RPMI7951 (cell line): ENCODE measurements around the gene MFN1. TPM values are rescaled to one million over a fixed set of nuclear protein-coding genes. Genes with fewer than 3 reads are reported as not detected.
"Not testable (repeated sequence)": the region's sequence is repeated elsewhere in the genome, so short reads cannot be mapped to it uniquely, and the experiment has no call there.

Source experiments
- DNase-seq: peaks from one replicate; pipeline ENCODE4 v3.0.0-alpha.2; 2012; ENCODE audit warnings: low read depth
- total RNA-seq: library from RNA; depleted of rRNA; stranded (reverse); fragments of >200 nt; shearing (Covaris generic); gene quantifications from 2 replicates; pipeline ENCODE4 v1.2.3, GENCODE V29; 2014; rRNA removed

MFN1 gene
- 54.7 and 76.3 TPM in 2 replicates for total RNA-seq

DNA sequence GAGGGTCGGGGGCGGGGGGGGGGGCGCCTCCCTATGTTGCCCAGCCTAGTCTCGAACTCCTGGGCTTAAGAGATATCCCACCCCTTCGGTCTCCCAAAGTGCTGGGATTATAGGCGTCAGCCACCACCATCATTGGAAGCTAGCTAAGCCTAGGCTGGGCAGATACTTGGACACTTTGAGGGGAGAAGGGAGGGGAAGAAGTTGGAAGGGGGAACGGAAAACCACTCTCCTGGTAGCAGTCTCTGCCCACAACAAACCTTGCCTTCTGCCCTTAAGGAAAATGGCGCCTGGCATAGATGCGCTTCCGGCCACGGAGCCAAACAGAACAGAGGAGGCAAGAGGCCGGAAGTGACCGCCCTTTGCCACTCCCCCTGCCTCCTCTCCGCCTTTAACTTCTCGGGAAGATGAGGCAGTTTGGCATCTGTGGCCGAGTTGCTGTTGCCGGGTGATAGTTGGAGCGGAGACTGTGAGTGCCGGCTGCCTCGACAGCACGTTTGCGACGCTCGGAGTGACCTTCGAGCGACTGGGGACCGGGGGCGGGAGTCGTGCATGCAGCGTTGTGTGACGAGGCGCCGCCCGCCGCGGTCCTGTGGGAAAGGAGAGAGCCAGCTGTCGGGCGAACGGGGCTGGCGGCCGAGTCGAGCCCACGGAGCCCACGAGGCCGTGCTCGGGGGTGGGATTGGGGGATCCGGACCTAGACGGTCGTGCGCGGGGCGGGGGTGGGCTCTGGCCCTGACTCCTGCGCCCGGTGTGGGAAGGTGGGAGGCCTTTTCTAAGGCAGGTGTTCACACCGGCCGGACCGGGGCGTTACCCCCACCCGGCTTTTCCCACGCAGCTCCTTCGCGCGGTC is at the start of gene MFN1:
Gene MFN1 (plus strand): TSS at position 365 of the 850 bp plus-strand sequence. CDS start 1,143 bp downstream, outside the sequence.
- DNase-seq: peak; percentile 96

DNA sequence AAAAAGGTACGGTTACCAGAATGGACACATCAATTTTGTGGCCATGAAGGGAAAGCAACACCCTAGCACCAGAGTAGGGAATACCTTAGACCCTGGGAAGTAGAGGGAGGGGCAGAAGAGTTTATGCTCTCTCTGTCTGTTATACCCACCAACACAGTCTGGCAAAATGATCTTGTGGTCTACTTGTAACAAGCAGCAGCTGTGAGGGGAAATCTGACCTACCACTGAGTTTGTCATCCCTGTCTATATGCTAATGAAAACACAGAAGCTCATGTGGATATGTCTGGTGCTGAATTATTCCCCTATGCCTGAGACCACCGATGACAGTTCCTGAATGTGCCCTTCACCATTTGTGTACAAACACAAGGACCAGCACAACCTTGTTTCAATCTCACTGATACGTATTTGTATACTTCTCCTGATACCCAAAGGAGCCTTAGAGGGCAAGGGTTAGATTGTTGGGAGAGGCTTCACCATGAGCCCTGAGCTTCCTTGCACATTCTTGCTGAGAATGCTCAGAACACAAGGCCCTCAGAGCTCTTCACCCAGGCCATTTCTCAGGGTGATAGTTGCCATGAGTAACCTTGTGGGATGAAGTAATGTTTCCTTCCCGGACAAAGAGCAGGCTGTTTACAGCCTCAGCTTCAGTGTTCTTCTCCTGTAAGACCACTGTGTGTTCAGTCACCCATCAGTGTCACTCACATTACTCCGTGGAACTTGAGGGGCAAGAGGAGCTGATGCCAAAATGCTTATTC is 49.4 kb upstream of the MFN1 start:
- DNase-seq: peak; percentile 18

DNA sequence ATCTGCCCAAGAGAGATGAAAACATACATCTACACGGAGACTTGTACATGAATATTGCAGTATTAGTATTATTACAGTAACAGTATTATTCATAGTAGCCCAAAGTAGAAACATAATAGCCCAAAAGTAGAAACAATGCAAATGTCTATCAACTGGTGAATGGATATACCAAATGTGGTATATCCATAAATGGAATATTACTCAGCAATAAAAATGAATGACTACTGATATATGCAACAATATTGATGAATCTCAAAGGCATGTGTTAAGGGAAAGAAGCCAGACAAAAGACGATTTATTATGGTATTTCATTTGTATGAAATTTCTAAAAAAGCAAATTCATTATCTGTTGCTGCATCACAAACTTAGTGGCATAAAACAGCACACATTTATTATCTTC is 48.2 kb upstream of the MFN1 start:
- DNase-seq: no peak

DNA sequence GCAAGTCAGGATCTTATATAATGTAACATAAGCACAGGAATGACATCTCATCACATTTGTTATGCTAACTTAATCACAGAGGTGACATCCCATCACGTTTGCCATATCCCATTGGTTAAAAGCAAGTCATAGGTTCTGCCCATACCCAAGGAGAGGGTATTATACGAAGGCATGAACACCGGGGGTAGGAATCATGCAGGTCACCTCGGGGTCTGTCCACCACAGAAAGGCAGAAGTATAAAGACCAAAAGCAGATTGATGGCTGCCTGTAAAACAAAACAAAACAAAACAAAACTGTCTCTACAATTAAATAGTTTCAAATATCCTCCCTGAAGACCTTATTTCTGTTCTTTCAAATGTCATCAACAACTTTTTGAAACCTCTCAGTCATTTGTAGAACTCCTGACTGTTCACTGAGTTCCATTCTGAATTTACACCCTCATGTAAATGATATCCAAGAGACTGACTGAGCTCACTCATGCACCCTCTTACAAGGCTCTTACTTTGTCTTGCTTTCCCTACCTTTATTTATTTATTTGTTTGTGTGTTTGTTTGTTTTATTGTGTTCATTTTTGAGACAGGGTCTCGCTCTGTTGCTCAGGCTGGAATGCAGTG is 47.4 kb upstream of the MFN1 start:
- no peak for DNase-seq

DNA sequence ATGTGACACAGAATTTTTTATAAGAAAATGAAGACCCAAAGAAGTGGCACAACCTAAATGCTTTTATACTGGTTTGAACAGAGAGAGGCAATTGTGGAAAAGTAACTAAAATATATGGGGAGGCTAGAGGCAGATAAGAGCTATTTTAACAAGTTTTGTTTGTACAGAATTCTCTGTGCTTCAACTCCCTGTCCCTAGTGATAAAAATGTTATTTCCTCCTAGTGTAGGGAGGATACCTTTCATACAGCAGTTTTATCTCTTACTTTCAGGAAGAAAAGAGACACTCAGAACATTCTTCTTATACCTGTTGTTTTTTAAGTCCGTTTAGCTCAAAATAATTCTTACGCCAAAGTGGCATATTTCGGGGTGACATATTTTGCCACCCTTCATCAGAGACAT is 45.9 kb upstream of the MFN1 start:
- DNase-seq: no peak

DNA sequence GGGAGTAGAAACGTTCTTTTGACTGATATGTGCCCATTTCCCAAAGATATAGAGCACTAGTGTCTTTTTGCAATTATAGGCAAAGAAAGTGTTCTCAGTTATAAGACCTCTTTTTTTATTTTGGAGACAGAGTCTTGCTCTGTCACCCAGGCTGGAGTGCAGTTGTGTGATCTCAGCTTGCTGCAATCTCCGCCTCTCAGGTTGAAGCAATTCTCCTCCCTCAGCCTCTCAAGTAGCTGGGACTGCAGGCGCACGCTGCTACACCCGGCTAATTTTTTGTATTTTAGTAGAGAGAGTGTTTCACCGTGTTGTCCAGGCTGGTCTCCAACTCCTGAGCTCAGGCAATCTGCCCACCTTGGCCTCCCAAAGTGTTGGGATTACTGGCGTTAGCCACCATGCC is 45.4 kb upstream of the MFN1 start:
- no peak for DNase-seq

DNA sequence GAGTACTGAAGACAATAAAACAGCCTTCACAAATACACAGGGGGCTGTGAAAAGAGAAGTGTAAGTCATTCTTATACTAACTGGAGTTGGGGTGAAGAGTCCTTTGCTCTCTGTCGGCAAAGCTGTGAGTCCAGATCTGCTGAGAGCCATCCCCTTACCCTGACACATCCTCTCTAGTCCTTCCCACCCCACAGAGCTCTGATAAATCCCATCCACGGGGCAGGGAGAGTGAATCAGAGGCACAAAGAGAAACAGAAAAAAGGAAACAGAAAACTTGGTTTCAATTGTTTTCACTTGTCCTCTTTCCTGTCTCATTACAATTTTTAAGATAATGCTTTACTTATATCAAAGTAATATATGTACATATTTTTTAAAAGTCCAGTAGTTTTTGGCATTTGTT is 42.9 kb upstream of the MFN1 start:
- DNase-seq: peak; percentile 15

DNA sequence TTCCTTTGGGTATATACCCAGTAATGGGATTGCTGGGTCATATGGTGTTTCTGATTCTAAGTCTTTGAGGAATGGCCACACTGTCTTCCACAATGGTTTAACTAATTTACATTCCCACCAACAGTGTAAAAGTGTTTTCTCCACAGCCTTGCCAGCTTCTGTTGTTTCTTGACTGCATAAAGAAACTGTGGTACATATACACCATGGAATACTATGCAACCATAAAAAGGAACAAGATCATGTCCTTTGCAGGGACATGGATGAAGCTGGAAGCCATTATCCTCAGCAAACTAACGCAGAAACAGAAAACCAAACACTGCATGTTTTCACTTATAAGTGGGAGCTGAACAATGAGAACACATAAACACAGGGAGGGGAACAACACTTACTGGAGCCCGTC is 40.1 kb upstream of the MFN1 start:
- not testable (repeated sequence) for DNase-seq

DNA sequence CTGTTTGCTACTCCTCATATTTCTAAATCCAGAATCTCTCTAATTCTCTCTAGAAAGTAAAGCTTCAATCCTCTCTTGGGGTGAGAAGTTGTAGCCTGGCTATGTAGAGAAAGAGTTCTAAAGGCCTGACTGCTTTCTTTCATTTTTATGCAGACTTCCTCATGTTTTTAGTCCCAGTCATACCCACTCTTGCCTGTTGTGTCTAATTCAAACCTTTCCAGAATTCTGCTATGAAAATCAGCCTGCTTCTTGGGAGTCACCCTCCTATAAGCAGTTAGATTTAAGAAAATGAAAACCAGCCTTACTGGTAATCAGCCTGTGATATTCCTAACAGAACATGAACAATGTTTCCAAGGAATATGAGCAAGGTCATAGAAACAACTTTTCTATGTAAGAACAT is 39.5 kb upstream of the MFN1 start:
- no peak for DNase-seq

DNA sequence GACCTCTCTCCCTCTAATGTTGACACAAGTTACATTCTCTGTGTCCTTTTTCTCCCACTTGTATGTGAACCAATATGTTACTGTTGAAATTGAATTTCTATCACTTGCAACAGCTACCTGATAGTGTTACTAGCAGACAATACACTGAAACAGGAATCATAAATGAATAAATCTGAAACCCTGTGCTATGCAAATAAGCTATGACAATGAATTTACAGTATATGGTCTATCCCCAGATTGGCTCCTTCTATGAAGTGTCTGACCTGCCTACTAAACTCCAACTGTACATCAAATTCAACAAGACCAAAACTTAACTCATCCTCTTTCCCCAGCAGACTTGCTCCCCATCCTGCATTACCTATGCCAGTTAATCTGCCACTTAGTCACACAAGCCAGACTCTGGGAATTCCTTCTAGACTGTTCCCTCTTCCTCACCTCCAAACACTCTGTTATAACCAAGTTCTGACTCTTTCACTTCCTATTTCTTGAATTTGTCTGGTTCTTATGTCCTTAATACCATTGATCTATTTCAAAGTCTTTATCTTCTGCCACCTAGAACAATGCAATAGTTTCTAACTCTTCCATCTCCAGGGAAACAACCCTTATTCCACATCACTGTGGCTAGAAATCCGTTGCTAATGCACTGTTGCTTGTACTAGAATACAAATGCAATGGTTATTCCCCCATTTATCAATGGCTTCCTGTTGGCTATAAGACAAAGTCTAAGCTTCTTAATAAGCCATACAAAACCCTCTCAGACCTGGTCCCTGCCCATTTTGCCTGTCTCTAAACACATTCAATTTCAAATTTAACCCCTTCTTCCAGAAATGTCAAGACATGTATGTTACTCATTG is 38.1 kb upstream of the MFN1 start:
- no peak for DNase-seq

DNA sequence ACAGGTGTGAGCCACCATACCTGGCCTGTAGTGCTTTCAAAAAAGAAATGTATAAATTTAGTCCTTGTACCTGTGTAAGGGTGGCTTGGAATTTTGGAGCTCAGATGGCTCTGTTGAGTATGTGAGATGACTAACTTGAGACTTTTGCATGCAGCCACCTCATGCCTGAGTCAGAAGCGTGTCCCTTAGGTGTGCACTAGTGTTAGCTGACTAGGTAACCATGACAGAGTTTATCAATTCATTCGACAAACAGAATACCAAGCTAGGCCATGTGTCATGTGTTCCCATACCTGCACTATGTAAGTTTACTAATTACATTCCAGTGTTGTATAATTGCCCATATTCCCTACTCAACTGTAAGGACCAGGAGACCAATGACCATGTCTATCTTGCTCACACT is 28.6 kb upstream of the MFN1 start:
- DNase-seq: no peak

DNA sequence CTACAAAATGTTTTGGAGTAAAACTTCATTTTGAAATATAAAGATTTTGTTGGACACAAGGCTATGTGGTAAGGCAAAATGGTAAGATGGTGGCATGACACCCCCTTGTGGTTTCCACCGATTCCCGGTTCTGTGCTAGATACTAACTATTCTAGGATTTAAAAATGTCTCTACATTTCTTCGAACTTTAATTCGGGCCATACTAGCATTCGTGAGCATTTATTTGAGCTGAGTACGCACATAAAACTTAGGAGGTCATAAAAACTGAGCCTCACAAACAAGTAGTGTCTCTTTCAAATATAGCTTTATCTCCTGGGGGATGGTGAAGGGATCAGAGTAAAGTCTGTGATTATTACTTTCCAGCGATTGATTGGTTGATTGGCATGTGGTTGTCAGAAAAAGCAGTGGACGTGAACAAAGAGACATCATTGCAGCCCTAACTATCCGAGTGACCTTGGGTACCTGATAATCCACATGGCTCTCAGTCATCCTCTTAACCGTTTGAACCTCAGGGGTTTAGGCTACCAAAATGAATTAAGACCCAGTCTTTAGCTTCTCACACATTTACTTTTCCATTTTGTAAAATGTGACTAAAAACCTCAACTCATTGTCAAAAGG is 25.7 kb upstream of the MFN1 start:
- DNase-seq: peak; percentile 65

DNA sequence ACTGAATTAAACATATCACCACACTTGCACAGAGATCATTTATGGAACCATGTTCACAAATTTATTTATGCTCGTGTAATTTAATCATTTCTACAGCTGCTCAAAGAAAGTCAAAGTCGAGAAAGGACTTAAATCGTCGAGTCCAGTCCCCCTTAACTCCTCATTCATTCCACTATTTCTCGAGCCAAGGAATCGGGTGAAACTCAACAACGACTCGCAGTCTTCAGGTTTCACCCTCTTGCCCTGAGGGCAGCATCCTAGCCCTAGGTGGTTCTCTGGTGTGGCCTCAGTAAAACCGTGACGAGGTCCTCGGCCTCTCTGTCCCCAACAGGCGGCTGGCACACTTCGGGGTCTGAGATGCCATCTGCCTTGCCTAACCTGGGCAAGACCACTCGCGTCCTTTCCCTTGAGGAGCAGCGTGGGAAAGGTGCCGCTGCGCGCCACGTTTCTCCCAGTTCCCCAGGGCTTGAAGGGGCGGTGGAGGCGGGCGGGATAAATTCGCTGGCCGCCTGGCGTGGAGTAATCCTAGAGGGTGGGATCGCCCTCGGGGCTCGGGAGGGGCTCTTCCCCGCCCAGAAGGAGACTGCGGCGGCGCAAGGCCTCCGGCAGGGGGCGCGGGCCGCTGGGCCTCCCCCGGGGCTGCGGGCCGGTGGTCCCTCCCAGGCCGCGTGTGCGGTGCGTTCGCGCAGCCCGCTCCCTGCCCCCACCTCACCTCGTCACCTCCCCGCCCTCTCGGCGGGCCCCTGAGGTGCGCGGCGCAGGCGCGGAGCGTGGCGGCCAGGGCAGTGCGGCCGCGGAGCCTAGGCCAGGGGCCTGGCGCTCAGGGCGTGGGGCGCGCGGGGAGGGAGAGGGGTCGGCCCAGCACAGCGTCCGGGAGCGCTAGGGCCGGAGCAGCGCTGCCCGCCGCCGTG is 25.0 kb upstream of the MFN1 start, which contains the start of gene ZNF639:
Gene ZNF639 (plus strand): TSS at position 746 of the 911 bp plus-strand sequence. CDS start 5,263 bp downstream, outside the sequence.
- DNase-seq: peak; percentile 86

DNA sequence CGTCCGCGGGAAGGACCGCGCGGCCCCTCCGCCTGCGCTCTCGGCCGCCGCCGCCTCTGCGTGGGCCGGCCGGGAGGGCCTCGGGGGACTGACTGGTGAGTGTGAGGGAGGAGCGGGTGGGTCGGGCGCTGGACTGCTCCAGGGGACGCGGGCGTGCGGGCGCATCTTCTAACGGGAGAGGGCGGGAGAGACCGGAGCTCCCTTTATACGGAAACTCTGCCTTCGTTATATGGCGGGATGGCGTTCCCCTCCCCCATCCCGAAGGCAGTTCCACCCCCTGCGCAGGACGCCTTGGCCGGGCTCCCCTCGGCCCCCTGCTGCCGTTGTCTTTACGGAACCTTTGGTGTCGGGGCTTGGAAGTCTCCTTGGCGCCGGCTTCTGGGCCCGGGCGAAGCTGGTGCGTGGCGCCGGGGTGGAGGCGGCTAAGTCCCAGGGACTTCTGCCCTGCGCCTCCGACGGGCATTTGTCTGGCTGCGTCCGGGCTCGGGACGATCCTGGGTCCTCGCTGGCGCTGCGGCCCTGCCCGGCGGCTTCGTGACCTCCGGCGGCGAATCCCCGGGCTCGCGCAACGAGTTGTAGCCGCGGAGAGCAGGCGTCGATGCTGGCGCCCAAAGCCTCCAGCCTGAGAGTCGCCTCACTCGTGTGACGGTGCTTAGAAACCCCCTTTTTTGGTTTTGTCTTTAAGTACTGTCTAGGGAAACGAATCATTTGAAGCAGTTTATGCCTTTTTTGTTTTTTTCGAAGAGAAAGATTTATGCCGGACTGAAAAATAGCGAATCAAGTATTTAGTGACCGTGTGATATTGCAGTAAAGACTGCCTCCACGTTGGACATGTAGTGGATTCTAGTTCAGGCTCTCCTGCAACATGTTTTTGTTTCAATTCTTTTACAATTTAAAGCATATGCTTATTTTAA is 24.1 kb upstream of the MFN1 start:
- peak; percentile 82 for DNase-seq

DNA sequence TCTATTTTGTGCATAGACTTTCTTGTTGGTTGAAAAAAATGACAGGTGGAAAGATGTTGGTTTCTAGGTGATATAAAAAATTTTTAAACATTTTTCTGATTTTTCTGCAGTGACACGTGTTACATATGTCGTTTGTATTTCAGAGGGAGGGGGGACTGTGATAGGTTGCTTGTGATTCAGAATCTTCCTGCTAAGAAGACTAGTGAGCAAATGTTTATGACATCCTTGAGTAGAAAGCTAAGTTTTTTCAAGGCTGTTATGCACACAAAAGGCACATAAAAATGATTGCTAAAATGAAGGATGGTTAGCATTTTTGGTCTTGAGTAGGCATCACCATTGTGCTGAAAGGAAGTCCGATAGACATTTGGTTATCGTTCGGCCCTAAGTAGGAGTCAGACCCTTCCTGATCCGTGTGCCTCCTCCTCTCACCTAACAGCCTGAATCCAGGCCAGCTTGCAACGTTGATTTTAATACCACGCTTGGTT is 23.2 kb upstream of the MFN1 start:
- peak; percentile 20 for DNase-seq

DNA sequence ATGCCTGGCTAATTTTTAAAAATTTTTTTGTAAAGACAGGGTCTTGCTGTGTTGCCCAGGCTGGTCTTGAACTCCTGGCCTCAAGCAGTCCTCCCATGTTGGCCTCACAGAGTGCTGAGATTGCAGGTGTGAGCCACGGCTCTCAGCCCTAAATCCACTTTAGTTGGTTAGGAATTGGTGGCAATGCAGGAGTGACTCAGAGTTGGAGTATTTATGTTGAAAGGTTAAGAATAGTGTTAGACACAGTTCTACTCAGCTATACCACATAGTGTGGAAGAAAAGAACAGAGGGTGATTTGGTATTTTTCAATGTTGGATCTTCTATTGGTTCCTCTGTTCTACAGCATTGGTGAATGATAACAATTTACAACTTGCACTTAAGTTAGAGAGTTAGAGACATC is 17.1 kb upstream of the MFN1 start:
- no peak for DNase-seq

DNA sequence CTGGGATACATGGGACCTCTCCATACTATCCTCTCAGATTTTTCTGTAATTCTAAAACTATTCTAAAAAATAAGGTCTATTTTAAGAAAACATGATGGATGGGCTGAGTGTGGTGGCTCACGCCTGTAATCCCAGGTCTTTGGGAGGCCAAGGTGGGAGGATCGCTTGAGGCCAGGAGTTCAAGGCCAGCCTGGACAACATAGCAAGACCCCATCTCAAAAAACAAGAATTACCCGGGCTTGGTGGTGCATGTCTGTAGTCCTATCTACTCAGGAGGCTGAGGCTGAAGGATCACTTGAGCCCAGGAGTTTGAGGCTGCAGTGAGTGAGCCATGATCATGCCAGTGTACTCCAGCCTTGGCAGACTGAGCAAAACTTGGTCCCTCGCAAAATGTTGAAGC is 15.3 kb upstream of the MFN1 start:
- no peak for DNase-seq

DNA sequence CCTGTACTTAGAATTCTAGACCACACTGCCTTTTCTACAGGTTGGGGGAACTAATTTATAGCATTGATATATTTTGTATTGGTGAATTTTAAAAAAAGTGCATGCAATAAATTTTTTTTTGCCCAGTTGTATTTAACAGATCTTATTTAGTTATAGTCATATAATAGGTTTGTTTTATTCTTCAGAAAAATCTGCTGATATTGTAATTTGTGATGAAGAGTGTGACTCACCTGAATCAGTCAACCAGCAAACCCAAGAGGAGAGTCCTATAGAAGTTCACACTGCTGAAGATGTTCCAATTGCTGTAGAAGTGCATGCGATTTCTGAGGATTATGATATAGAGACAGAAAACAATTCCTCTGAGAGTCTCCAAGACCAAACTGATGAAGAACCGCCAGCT is 14.4 kb upstream of the MFN1 start:
- DNase-seq: no peak
